SH-SY5Y (cell line): Measurements from ENCODE around the gene SV2B.

ENCODE experiments used
- GATA2 ChIP-seq: IDR thresholded peaks from 2 replicates; pipeline ENCODE4 v1.6.1; 2011; ENCODE audit warnings: mild to moderate bottlenecking, low read depth, low read length
- GATA3 ChIP-seq: IDR thresholded peaks from 2 replicates; pipeline ENCODE4 v1.6.1; 2011; ENCODE audit warnings: low read depth, mild to moderate bottlenecking, low read length, moderate library complexity

DNA sequence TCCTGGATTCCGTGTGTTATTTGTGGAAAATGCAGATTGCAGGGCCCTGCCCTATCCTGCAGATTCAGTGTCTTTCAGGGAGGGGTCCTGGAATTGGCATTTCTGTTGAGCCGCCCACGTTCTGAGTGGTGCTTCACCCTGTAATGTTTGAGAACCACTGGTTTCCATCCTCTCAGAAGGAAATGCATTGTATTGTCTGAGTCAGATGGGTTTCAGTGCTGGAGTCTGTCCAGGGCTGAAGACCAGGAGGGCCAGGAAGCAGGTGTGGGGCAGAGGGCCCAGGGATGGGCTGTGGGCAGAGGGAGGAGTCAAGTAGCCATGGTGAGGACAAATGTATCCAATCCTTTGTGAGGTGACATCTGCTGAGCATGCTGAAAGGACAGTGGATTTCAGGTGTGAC lies 123.8 kb downstream of the SV2B start:
- TF ChIP-seq GATA3 (no peak), GATA2 (no peak)
